WTC11 (cell line): ENCODE data around the gene DPP9. TPM values are rescaled to one million over a fixed set of nuclear protein-coding genes. Genes with fewer than 3 reads are reported as not detected.

ENCODE experiments used
- AFF4 ChIP-seq: sonication (generic); formaldehyde crosslinking; IDR thresholded peaks from 2 replicates; pipeline ENCODE4 v1.8.1; 2023; ENCODE audit warnings: mild to moderate bottlenecking, missing genetic modification reagents, borderline replicate concordance
- ATF3 ChIP-seq: sonication (generic); formaldehyde crosslinking; conservative IDR thresholded peaks from 2 replicates; pipeline ENCODE4 v1.8.1; 2022; ENCODE audit warnings: mild to moderate bottlenecking, missing genetic modification reagents
- ATF6 ChIP-seq: sonication (generic); formaldehyde crosslinking; IDR thresholded peaks from 2 replicates; pipeline ENCODE4 v1.8.1; 2023; ENCODE audit warnings: mild to moderate bottlenecking, missing genetic modification reagents
- CTCF ChIP-seq: fragments of 200-600 bp; IDR thresholded peaks from 2 replicates; pipeline ENCODE4 v1.8.0; 2022; ENCODE audit warnings: antibody characterized with exemption
- E2F1 ChIP-seq: sonication (generic); formaldehyde crosslinking; IDR thresholded peaks from 2 replicates; pipeline ENCODE4 v1.8.0; 2022; ENCODE audit warnings: mild to moderate bottlenecking, missing genetic modification reagents
- ELF4 ChIP-seq: sonication (generic); formaldehyde crosslinking; IDR thresholded peaks from 2 replicates; pipeline ENCODE4 v1.8.1; 2022; ENCODE audit warnings: low read depth, mild to moderate bottlenecking, moderate library complexity, missing genetic modification reagents
- EMX1 ChIP-seq: fragments of 250-450 bp; sonication (Bioruptor Pico); IDR thresholded peaks from 2 replicates; pipeline ENCODE4 v1.8.0; 2021; ENCODE audit warnings: mild to moderate bottlenecking
- FOXJ3 ChIP-seq: sonication (generic); formaldehyde crosslinking; IDR thresholded peaks from 2 replicates; pipeline ENCODE4 v1.9.0; 2021; ENCODE audit warnings: missing genetic modification reagents, mild to moderate bottlenecking, borderline replicate concordance
- HMGXB4 ChIP-seq: sonication (generic); formaldehyde crosslinking; IDR thresholded peaks from 2 replicates; pipeline ENCODE4 v1.8.1; 2023; ENCODE audit warnings: mild to moderate bottlenecking, moderate library complexity, missing genetic modification reagents
- KAT7 ChIP-seq: sonication (generic); formaldehyde crosslinking; IDR thresholded peaks from 2 replicates; pipeline ENCODE4 v1.8.1; 2023; ENCODE audit warnings: missing genetic modification reagents, mild to moderate bottlenecking, borderline replicate concordance
- MXD4 ChIP-seq: fragments of 250-450 bp; sonication (Bioruptor Pico); IDR thresholded peaks from 2 replicates; pipeline ENCODE4 v1.8.0; 2021; ENCODE audit warnings: mild to moderate bottlenecking, moderate library complexity, borderline replicate concordance
- NR1H2 ChIP-seq: sonication (generic); formaldehyde crosslinking; IDR thresholded peaks from 2 replicates; pipeline ENCODE4 v1.9.0; 2021; ENCODE audit warnings: mild to moderate bottlenecking, moderate library complexity, missing genetic modification reagents
- NR2C2 ChIP-seq: sonication (generic); formaldehyde crosslinking; IDR thresholded peaks from 2 replicates; pipeline ENCODE4 v1.8.0; 2022; ENCODE audit warnings: mild to moderate bottlenecking, missing genetic modification reagents
- NR3C1 ChIP-seq: sonication (generic); formaldehyde crosslinking; conservative IDR thresholded peaks from 2 replicates; pipeline ENCODE4 v1.8.1; 2023; ENCODE audit warnings: low read depth, mild to moderate bottlenecking, missing genetic modification reagents
- OVOL2 ChIP-seq: fragments of 250-450 bp; sonication (Bioruptor Pico); IDR thresholded peaks from 2 replicates; pipeline ENCODE4 v1.9.0; 2021; ENCODE audit warnings: mild to moderate bottlenecking, borderline replicate concordance
- SMAD3 ChIP-seq: sonication (generic); formaldehyde crosslinking; IDR thresholded peaks from 2 replicates; pipeline ENCODE4 v1.8.0; 2022; ENCODE audit warnings: missing genetic modification reagents, mild to moderate bottlenecking, borderline replicate concordance
- SMAD4 ChIP-seq: sonication (generic); formaldehyde crosslinking; IDR thresholded peaks from 2 replicates; pipeline ENCODE4 v1.8.0; 2022; ENCODE audit warnings: mild to moderate bottlenecking, missing genetic modification reagents
- TP53 ChIP-seq: sonication (generic); formaldehyde crosslinking; IDR thresholded peaks from 2 replicates; pipeline ENCODE4 v1.8.1; 2023; ENCODE audit warnings: mild to moderate bottlenecking, missing genetic modification reagents
- USF2 ChIP-seq: sonication (generic); formaldehyde crosslinking; IDR thresholded peaks from 2 replicates; pipeline ENCODE4 v1.8.1; 2023; ENCODE audit warnings: mild to moderate bottlenecking, missing genetic modification reagents, moderate library complexity
- ZNF121 ChIP-seq: sonication (generic); formaldehyde crosslinking; IDR thresholded peaks from 2 replicates; pipeline ENCODE4 v1.8.0; 2023; ENCODE audit warnings: missing genetic modification reagents
- ZNF281 ChIP-seq: sonication (generic); formaldehyde crosslinking; IDR thresholded peaks from 2 replicates; pipeline ENCODE4 v1.8.0; 2023; ENCODE audit warnings: mild to moderate bottlenecking, missing genetic modification reagents
- ZNF423 ChIP-seq: fragments of 250-450 bp; sonication (Bioruptor Pico); IDR thresholded peaks from 2 replicates; pipeline ENCODE4 v2.1.2; 2022; ENCODE audit warnings: mild to moderate bottlenecking, moderate library complexity
- total RNA-seq: library from RNA; stranded (reverse); gene quantifications from 3 replicates; pipeline ENCODE4 v1.2.3, GENCODE V29; 2021

Gene DPP9
- total RNA-seq, 1 experiment from 2014 or later = 52.9 TPM

- TF ChIP-seq HMGXB4 (CRISPR knock-in tag) = peak; percentile 99
- TF ChIP-seq NR2C2 = peak; percentile 96
- TF ChIP-seq FOXJ3 (CRISPR knock-in tag) = peak; percentile 99
- peak; percentile 96 for TF ChIP-seq ZNF423
- TF ChIP-seq TP53 (CRISPR knock-in tag) = peak; percentile 100
- peak; percentile 96 for TF ChIP-seq ZNF121
- TF ChIP-seq ATF3 = peak; percentile 98
- TF ChIP-seq SMAD3 (CRISPR knock-in tag) = peak; percentile 100
- peak; percentile 97 for TF ChIP-seq EMX1 (CRISPR knock-in tag)
- peak; percentile 100 for TF ChIP-seq NR3C1 (CRISPR knock-in tag)
- peak; percentile 100 for TF ChIP-seq E2F1 (CRISPR knock-in tag)
- peak; percentile 100 for TF ChIP-seq SMAD4 (CRISPR knock-in tag)
- TF ChIP-seq KAT7 (CRISPR knock-in tag) = peak; percentile 100
- TF ChIP-seq CTCF = no peak
- TF ChIP-seq USF2 = peak; percentile 82
- no peak for TF ChIP-seq OVOL2 (CRISPR knock-in tag)
- peak; percentile 100 for TF ChIP-seq ELF4 (CRISPR knock-in tag)
- TF ChIP-seq MXD4 (CRISPR knock-in tag) = peak; percentile 99
- peak; percentile 99 for TF ChIP-seq NR1H2 (CRISPR knock-in tag)
- TF ChIP-seq AFF4 (CRISPR knock-in tag) = peak; percentile 100
- peak; percentile 100 for TF ChIP-seq ZNF281 (CRISPR knock-in tag)
- TF ChIP-seq ATF6 (CRISPR knock-in tag) = peak; percentile 98
Measured at GRCh38 chr19:4768934-4769777, 45.5 kb upstream of the DPP9 start (continued).
